ENCODE results near the gene BAX. TPM values are rescaled to one million over a fixed set of nuclear protein-coding genes. Genes with fewer than 3 reads are reported as not detected.

BAX gene
- total and polyA plus RNA-seq, 2 of the 13 experiments (the other 11 are each of a cell fraction or from before 2014, with no cell fraction given), result 139 to 176 TPM

GRCh38 chr19:48934837-48935236 lies 19.8 kb upstream of the BAX start (continued):
- no peak for TF ChIP-seq ZNF710 (CRISPR knock-in tag; IDR thresholded peaks at IDR 0.05; ENCODE audit: borderline replicate concordance)
- no peak for TF ChIP-seq CHD4 (IDR thresholded peaks at IDR 0.05; ENCODE audit: borderline replicate concordance, low read length)
- no peak for TF ChIP-seq ZNF761 (CRISPR knock-in tag; conservative IDR thresholded peaks at IDR 0.05)
- no peak for TF ChIP-seq SMAD3 (CRISPR knock-in tag; IDR thresholded peaks at IDR 0.05)

GRCh38 chr19:48935864-48936263 lies 18.8 kb upstream of the BAX start:
- TF ChIP-seq ZNF235 (CRISPR knock-in tag; IDR thresholded peaks at IDR 0.05; ENCODE audit: borderline replicate concordance) (no peak), KMT2A (CRISPR knock-in tag; IDR thresholded peaks at IDR 0.05) (no peak), ZNF773 (CRISPR knock-in tag; IDR thresholded peaks at IDR 0.05; ENCODE audit: borderline replicate concordance) (no peak), REST (IDR thresholded peaks at IDR 0.05; ENCODE audit: borderline replicate concordance in 1 of 2, low read depth in 1 of 2, low read length in 2 of 2) (no peak), KLF16 (CRISPR knock-in tag; IDR thresholded peaks at IDR 0.05) (no peak), ZNF329 (CRISPR knock-in tag; IDR thresholded peaks at IDR 0.05; ENCODE audit: low read depth) (no peak), ZBTB33 (CRISPR knock-in tag; IDR thresholded peaks at IDR 0.05) (peak; percentile 8; the same call in 1 of the 2 replicates)
- Histone ChIP-seq H3K79me2 (ENCODE audit: insufficient read depth, low read length) (no peaks in the 10 kb centered on the region), H3K4me1 (ENCODE audit: insufficient read depth, low read length) (peaks cover 31% of the 10 kb centered on the region), H3K27ac (ENCODE audit: extremely low read length, insufficient read depth, low read length) (no peak overlapping the region), H3K4me3 (replicated peaks in 1 of 3; ENCODE audit: insufficient read depth in 1 of 3, low read depth in 2 of 3, low read length in 3 of 3) (no peak overlapping the region), H3K36me3 (replicated peaks in 1 of 2; ENCODE audit: control insufficient read depth in 1 of 2, insufficient read depth in 2 of 2, low read length in 2 of 2) (no peaks in the 10 kb centered on the region), H4K20me1 (ENCODE audit: insufficient read depth, low read length) (no peaks in the 10 kb centered on the region), H3K9ac (ENCODE audit: insufficient read depth, low read depth, low read length) (no peak overlapping the region), H2AFZ (ENCODE audit: low read length) (no peak overlapping the region), H3K4me2 (ENCODE audit: low read depth, low read length) (no peak overlapping the region), H3K9me3 (ENCODE audit: low read length) (peaks cover 1% of the 10 kb centered on the region; the same call in 1 of the 2 replicates), H3K27me3 (ENCODE audit: control insufficient read depth in 1 of 2, insufficient read depth in 2 of 2, low read length in 2 of 2) (peaks cover 0 to 1% of the 10 kb centered on the region in 2 experiments; a peak in 1 of 5 replicates)
- no TSS peak for BruUV-seq (replicated peaks)
- ChIA-PET CTCF (ENCODE audit: low intra/inter-chr PET ratio, low total read pairs) (no interaction called here), POLR2A (interaction anchor here (0.9 to 1.5 kb wide), 3 partner anchors 17 to 28 kb away, joined by 3 to 4 read pairs (median 4); no protein-coding TSS in a partner anchor)
- FAIRE-seq (no peak), DNase-seq (ENCODE audit: low spot score) (no peak), ATAC-seq (no peak)
- intact Hi-C loops (cut with micrococcal nuclease; ENCODE audit: unreplicated experiment) (loop anchor here (2.0 kb wide), 1 partner anchor 35 kb away; no protein-coding TSS in a partner anchor), in situ Hi-C loops (cut with HindIII; ENCODE audit: extremely low pct_ligation_motif_present, low pct_unique_long_range_greater_than_20kb) (no loop called here)
- WGBS (ENCODE audit: low lambda C conversion rate), result 89% methylated on average over 17 of the region's 25 CpGs
